A673 (cell line): ENCODE results near the gene ADCY5.

Experiments used
- CTCF ChIP-seq: fragments of 300-800, 200-600 bp; sonication (generic); conservative IDR thresholded peaks from 2 replicates; pipeline ENCODE4 v1.5.1; 2017; ENCODE audit warnings: low read depth, mild to moderate bottlenecking, antibody characterized with exemption, low read length, moderate library complexity, mixed read lengths
- EZH2 ChIP-seq: fragments of 200-600 bp; sonication (generic); IDR thresholded peaks from 2 replicates; pipeline ENCODE4 v1.6.1; 2017; ENCODE audit warnings: borderline replicate concordance, low read depth, mild to moderate bottlenecking, mixed read lengths, antibody characterized with exemption, low read length; ENCODE audit not compliant: poor library complexity, severe bottlenecking

GRCh38 chr3:123318374-123318773, 130.5 kb downstream of the ADCY5 start:
- TF ChIP-seq EZH2 (no peak), CTCF (no peak)
